Fibroblast of the conjunctiva (primary cell): ENCODE results near the gene UNC50.

ENCODE experiments used
- DNase-seq: peaks from one replicate; pipeline ENCODE4 v3.0.0-alpha.2; 2010; ENCODE audit warnings: low read depth

UNC50 gene

GRCh38 chr2:98665677-98666076, 57.3 kb downstream of the UNC50 start:
- no peak for DNase-seq
